ENCODE results near the gene ADGRB2.

DNA sequence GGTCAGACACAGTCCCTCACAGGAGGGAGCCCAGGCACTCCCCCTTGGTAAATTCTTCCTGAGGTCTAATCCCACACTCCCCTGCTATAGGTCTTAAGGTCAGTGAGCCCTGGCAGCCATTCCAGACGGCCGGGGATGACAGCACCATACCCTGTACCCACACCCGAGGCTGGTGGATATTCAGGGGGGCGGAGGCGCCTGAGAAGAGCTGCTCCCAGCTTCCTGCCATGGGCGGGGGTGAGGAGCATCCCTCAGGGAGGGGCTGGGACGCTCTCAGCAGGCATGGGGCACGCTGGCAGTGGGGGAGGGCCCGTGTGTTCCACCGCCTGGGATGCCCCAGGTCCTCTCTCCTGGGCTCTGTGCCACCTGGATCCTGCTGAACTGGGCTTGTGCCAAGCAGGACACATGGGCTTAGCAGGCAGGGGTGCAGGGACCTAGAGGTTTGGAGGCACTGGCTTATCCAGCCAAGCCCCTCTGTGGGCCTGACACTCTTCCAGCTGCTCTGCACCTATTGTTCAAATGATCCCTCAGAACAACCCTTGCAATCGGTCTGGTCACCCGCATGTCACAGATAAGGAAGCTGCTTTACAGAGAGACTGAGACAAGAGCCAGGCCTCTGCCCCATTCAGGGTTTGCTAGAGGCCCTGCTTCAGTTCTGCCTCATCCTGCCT, 5.7 kb upstream of the ADGRB2 start:
- no peak for TF ChIP-seq CTCF (IDR thresholded peaks at IDR 0.05)
- no peak for TF ChIP-seq POLR2A (IDR thresholded peaks at IDR 0.05)

All from lower leg skin (tissue), 3 donors.